Smooth muscle cell (in vitro differentiated cells): ENCODE measurements around the gene NDEL1. TPM values are rescaled to one million over a fixed set of nuclear protein-coding genes. Genes with fewer than 3 reads are reported as not detected.

ENCODE experiments used
- DNase-seq: peaks from one replicate; lab custom pipeline; 2025; ENCODE audit not compliant: unreplicated experiment; lab: John Stamatoyannopoulos, UW
- H2AFZ ChIP-seq: fragments of 200-600 bp; sonication (generic); 2 replicates; pipeline ENCODE4 v1.6.0; 2016; ENCODE audit warnings: antibody characterized with exemption, low read depth, mild to moderate bottlenecking
- H3F3A ChIP-seq: fragments of 200-600 bp; sonication (generic); 2 replicates; pipeline ENCODE4 v1.6.0; 2017; ENCODE audit warnings: antibody characterized with exemption, low read depth
- H3K27ac ChIP-seq: fragments of 200-600 bp; sonication (generic); 2 replicates; pipeline ENCODE4 v1.5.1; 2016; ENCODE audit warnings: low read depth, mild to moderate bottlenecking
- H3K27me3 ChIP-seq: fragments of 200-600 bp; sonication (generic); 2 replicates; pipeline ENCODE4 v1.6.1; 2016; ENCODE audit warnings: low read depth, mild to moderate bottlenecking
- H3K36me3 ChIP-seq: fragments of 200-600 bp; sonication (generic); 2 replicates; pipeline ENCODE4 v1.5.1; 2016; ENCODE audit warnings: low read depth
- H3K4me1 ChIP-seq: fragments of 200-600 bp; sonication (generic); 2 replicates; pipeline ENCODE4 v1.5.1; 2016; ENCODE audit warnings: low read depth
- H3K4me2 ChIP-seq: fragments of 200-600 bp; sonication (generic); 2 replicates; pipeline ENCODE4 v1.6.0; 2016; ENCODE audit warnings: mild to moderate bottlenecking
- H3K4me3 ChIP-seq: fragments of 200-600 bp; sonication (generic); 2 replicates; pipeline ENCODE4 v1.5.1; 2016; ENCODE audit warnings: mild to moderate bottlenecking
- H3K79me2 ChIP-seq: fragments of 200-600 bp; sonication (generic); 2 replicates; pipeline ENCODE4 v1.6.0; 2016; ENCODE audit warnings: low read depth, mild to moderate bottlenecking
- H3K9ac ChIP-seq: fragments of 200-600 bp; sonication (generic); 2 replicates; pipeline ENCODE4 v1.6.0; 2016; ENCODE audit warnings: low read depth
- H3K9me3 ChIP-seq: fragments of 200-600 bp; sonication (generic); replicated peaks from 2 replicates; pipeline ENCODE4 v1.5.1; 2016; ENCODE audit warnings: low read depth
- H4K20me1 ChIP-seq: fragments of 200-600 bp; sonication (generic); 2 replicates; pipeline ENCODE4 v1.6.0; 2016; ENCODE audit warnings: low read depth
- CTCF ChIP-seq: fragments of 200-600 bp; sonication (generic); IDR thresholded peaks from 2 replicates; pipeline ENCODE4 v1.5.1; 2017; ENCODE audit warnings: borderline replicate concordance, mild to moderate bottlenecking, antibody characterized with exemption; ENCODE audit not compliant: insufficient read depth, poor library complexity, severe bottlenecking
- WGBS: methylation state at CpG from one replicate; pipeline ENCODE4 v1.1.7; 2016; ENCODE audit warnings: low lambda C conversion rate; 5-methylcytosine and 5-hydroxymethylcytosine counted together
- polyA plus RNA-seq: library from polyadenylated mRNA; unstranded; fragments of >200 nt; fragmentation: Nextera tagmentation; extraction: Ambion mirVana; gene quantifications from 2 replicates; pipeline ENCODE4 v1.2.1, GENCODE V29; 2016
- total RNA-seq: library from RNA; depleted of rRNA; stranded (reverse); fragments of >200 nt; gene quantifications from 2 replicates; pipeline ENCODE4 v1.2.3, GENCODE V29; 2014

NDEL1 gene
- total and polyA plus RNA-seq, 2 experiments from 2014 or later = 82.6 to 103 TPM

DNA sequence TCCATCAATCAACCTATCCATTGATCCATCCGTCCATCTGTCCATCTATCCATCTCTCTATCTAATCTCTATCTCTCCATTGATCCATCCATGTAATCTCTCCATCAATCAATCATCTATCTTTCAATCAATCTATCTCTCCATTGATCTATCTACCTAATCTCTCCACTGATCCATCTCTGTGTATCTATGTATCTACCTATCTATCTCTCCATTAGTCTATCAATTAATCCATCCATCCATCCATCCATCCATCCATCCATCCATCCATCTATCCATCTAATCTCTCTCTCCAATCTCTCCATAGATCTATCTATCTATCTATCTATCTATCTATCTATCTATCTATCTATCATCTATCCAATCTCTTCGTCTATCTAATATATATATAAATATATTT is 34.6 kb upstream of the NDEL1 start:
- Histone ChIP-seq H4K20me1 (no peaks in the 10 kb centered on the region), H3K79me2 (no peaks in the 10 kb centered on the region), H3K4me3 (no peak overlapping the region), H3K27ac (no peak overlapping the region), H3F3A (no peaks in the 10 kb centered on the region), H3K9ac (no peak overlapping the region), H3K36me3 (no peaks in the 10 kb centered on the region), H3K4me2 (no peak overlapping the region), H3K4me1 (no peaks in the 10 kb centered on the region), H3K27me3 (peaks cover under 1% of the 10 kb centered on the region), H3K9me3 (no peaks in the 10 kb centered on the region), H2AFZ (no peak overlapping the region)
- TF ChIP-seq CTCF = no peak
- WGBS = 84% methylated on average over 2 of the region's 2 CpGs
- DNase-seq = no peak

- H3K27me3 ChIP-seq = no peaks in the 10 kb centered on the region
- no peak overlapping the region for H3K4me3 ChIP-seq
- H3K4me1 ChIP-seq = no peaks in the 10 kb centered on the region
- no peak for TF ChIP-seq CTCF
- H3K4me2 ChIP-seq = no peak overlapping the region
- DNase-seq = no peak
- no peaks in the 10 kb centered on the region for H4K20me1 ChIP-seq
- no peaks in the 10 kb centered on the region for H3K79me2 ChIP-seq
- no peak overlapping the region for H3K27ac ChIP-seq
- no peak overlapping the region for H3K9ac ChIP-seq
- no peaks in the 10 kb centered on the region for H3K9me3 ChIP-seq
- WGBS = 91% methylated on average over 11 of the region's 11 CpGs
- H3K36me3 ChIP-seq = no peaks in the 10 kb centered on the region
- no peaks in the 10 kb centered on the region for H3F3A ChIP-seq
- H2AFZ ChIP-seq = no peak overlapping the region
These were observed 32.7 kb upstream of the NDEL1 start for GRCh38 chr17:8402921-8403536.

- 93% methylated on average over 11 of the region's 11 CpGs for WGBS
- Histone ChIP-seq H4K20me1 (no peaks in the 10 kb centered on the region), H2AFZ (no peak overlapping the region), H3K9ac (no peak overlapping the region), H3K4me1 (no peaks in the 10 kb centered on the region), H3K27me3 (no peaks in the 10 kb centered on the region), H3K36me3 (no peaks in the 10 kb centered on the region), H3K9me3 (no peaks in the 10 kb centered on the region), H3K27ac (no peak overlapping the region), H3K79me2 (no peaks in the 10 kb centered on the region), H3K4me3 (no peak overlapping the region), H3F3A (no peaks in the 10 kb centered on the region), H3K4me2 (no peak overlapping the region)
- DNase-seq = no peak
- TF ChIP-seq CTCF = no peak
These were observed 30.1 kb upstream of the NDEL1 start for GRCh38 chr17:8405499-8406016.

DNA sequence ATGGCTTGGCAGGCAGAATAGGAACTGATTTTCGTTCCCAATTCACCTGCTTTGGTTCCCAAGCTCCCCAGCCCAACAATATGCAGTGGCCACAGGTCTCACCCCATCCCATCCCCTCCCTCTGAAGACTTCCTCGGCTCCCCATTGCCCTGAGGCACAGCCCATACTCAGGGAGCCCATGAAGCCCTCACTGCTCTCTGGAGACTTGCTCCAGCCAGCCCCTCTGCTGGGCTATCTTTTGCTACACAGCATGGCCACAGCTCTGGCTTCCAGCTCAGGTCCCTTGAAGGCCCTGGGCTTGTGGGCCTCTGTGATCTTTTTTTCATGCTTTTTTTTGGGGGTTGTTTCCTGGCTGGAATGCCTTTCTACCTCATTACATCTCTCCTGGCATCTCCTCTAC is 29.5 kb upstream of the NDEL1 start:
- no peak for TF ChIP-seq CTCF
- H3K36me3 ChIP-seq = no peaks in the 10 kb centered on the region
- H3K27me3 ChIP-seq = no peaks in the 10 kb centered on the region
- no peak overlapping the region for H3K4me2 ChIP-seq
- no peaks in the 10 kb centered on the region for H3K4me1 ChIP-seq
- H3F3A ChIP-seq = no peaks in the 10 kb centered on the region
- H3K4me3 ChIP-seq = no peak overlapping the region
- no peaks in the 10 kb centered on the region for H4K20me1 ChIP-seq
- H3K79me2 ChIP-seq = no peaks in the 10 kb centered on the region
- no peak overlapping the region for H3K27ac ChIP-seq
- H3K9me3 ChIP-seq = no peaks in the 10 kb centered on the region
- no peak overlapping the region for H3K9ac ChIP-seq
- H2AFZ ChIP-seq = no peak overlapping the region
- no peak for DNase-seq
- 89% methylated on average over 2 of the region's 2 CpGs for WGBS
